Measurements from ENCODE around the gene ABTB1. TPM values are rescaled to one million over a fixed set of nuclear protein-coding genes. Genes with fewer than 3 reads are reported as not detected.

The ABTB1 gene
- total and polyA plus RNA-seq, 2 donors (not counting 1 experiment from before 2014, with no cell fraction given), result 11.8 to 15.5 TPM

- Histone ChIP-seq H3K27me3 (ENCODE audit: control insufficient read depth, insufficient read depth, low read length) (no peaks in the 10 kb centered on the region), H3K27ac (ENCODE audit: insufficient read depth, low read length) (no peak overlapping the region), H2AFZ (ENCODE audit: low read length) (no peak overlapping the region)
Observed at GRCh38 chr3:127692501-127693335, 20.0 kb downstream of the ABTB1 start.

DNA sequence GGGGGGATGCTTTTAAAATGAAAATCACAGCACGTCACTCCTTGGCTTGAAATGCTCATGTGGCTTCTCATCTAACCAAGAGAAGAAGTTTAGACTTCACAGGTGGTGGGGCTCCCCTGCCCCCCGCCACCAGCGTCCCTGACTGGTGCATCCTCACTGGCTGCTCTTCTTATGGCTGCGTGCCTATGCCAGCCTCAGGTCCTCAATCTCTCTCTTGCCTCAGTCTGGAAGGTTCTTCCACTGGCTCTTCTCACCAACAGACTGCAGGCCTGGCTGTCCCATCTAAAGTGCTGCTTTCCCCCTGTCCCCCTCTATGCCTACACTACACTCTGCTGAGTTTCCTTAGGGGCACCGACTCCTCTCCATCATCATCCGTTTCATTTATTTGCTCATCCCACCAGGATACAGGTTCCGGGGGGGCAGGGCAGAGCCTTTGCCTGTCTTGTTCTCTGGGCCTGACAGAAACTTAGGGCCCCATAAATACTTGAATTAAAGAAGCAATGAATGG is 20.6 kb downstream of the ABTB1 start:
- peaks cover 12% of the 10 kb centered on the region for H3K36me3 ChIP-seq (ENCODE audit: control insufficient read depth, insufficient read depth, low read length)
- no peaks in the 10 kb centered on the region for H3K27me3 ChIP-seq (ENCODE audit: control insufficient read depth, insufficient read depth, low read length)
- DNase-seq (ENCODE audit: low read depth in 2 of 2), result no peak
- H3K79me2 ChIP-seq (ENCODE audit: control insufficient read depth, insufficient read depth, low read length), result no peaks in the 10 kb centered on the region
- H3K4me3 ChIP-seq (replicated peaks in 1 of 4; ENCODE audit: control extremely low read depth in 1 of 4, insufficient read depth in 1 of 4, low read depth in 3 of 4, low read length in 4 of 4), result no peak overlapping the region
- TF ChIP-seq CTCF (conservative IDR thresholded peaks at IDR 0.05 in 1 of 2, IDR thresholded peaks at IDR 0.05 in 1 of 2; ENCODE audit: low read depth in 1 of 2, low read length in 2 of 2) (no peak), EZH2 (IDR thresholded peaks at IDR 0.05; ENCODE audit: low read length, missing control alignments) (no peak)
- H3K4me1 ChIP-seq (ENCODE audit: control insufficient read depth, extremely low read depth, insufficient read depth, low read length), result peaks cover 43% of the 10 kb centered on the region
- no peaks in the 10 kb centered on the region for H3K9me3 ChIP-seq (ENCODE audit: control insufficient read depth, insufficient read depth, low read depth, low read length)
- no peaks in the 10 kb centered on the region for H4K20me1 ChIP-seq (ENCODE audit: control insufficient read depth, extremely low read depth, insufficient read depth, low read length)
- H3K27ac ChIP-seq (ENCODE audit: insufficient read depth, low read length), result no peak overlapping the region
- H3K9ac ChIP-seq (ENCODE audit: insufficient read depth, low read length), result no peak overlapping the region
- H3K4me2 ChIP-seq (ENCODE audit: extremely low read depth, insufficient read depth, low read length), result no peak overlapping the region
- H2AFZ ChIP-seq (ENCODE audit: low read length), result no peak overlapping the region

More at GRCh38 chr3:127692501-127693335, 20.0 kb downstream of the ABTB1 start:
- no peak for TF ChIP-seq CTCF (conservative IDR thresholded peaks at IDR 0.05 in 1 of 2, IDR thresholded peaks at IDR 0.05 in 1 of 2; ENCODE audit: low read depth in 1 of 2, low read length in 2 of 2)
- TF ChIP-seq EZH2 (IDR thresholded peaks at IDR 0.05; ENCODE audit: low read length, missing control alignments), result no peak
- no peaks in the 10 kb centered on the region for H4K20me1 ChIP-seq (ENCODE audit: control insufficient read depth, extremely low read depth, insufficient read depth, low read length)
- no peaks in the 10 kb centered on the region for H3K79me2 ChIP-seq (ENCODE audit: control insufficient read depth, insufficient read depth, low read length)
- H3K36me3 ChIP-seq (ENCODE audit: control insufficient read depth, insufficient read depth, low read length), result peaks cover 12% of the 10 kb centered on the region
- H3K9ac ChIP-seq (ENCODE audit: insufficient read depth, low read length), result no peak overlapping the region
- peaks cover 39% of the 10 kb centered on the region for H3K4me1 ChIP-seq (ENCODE audit: control insufficient read depth, extremely low read depth, insufficient read depth, low read length)
- DNase-seq (ENCODE audit: low read depth in 2 of 2), result no peak
- no peaks in the 10 kb centered on the region for H3K9me3 ChIP-seq (ENCODE audit: control insufficient read depth, insufficient read depth, low read depth, low read length)
- H3K4me2 ChIP-seq (ENCODE audit: extremely low read depth, insufficient read depth, low read length), result no peak overlapping the region
- no peak overlapping the region for H3K4me3 ChIP-seq (replicated peaks in 1 of 4; ENCODE audit: control extremely low read depth in 1 of 4, insufficient read depth in 1 of 4, low read depth in 3 of 4, low read length in 4 of 4)

DNA sequence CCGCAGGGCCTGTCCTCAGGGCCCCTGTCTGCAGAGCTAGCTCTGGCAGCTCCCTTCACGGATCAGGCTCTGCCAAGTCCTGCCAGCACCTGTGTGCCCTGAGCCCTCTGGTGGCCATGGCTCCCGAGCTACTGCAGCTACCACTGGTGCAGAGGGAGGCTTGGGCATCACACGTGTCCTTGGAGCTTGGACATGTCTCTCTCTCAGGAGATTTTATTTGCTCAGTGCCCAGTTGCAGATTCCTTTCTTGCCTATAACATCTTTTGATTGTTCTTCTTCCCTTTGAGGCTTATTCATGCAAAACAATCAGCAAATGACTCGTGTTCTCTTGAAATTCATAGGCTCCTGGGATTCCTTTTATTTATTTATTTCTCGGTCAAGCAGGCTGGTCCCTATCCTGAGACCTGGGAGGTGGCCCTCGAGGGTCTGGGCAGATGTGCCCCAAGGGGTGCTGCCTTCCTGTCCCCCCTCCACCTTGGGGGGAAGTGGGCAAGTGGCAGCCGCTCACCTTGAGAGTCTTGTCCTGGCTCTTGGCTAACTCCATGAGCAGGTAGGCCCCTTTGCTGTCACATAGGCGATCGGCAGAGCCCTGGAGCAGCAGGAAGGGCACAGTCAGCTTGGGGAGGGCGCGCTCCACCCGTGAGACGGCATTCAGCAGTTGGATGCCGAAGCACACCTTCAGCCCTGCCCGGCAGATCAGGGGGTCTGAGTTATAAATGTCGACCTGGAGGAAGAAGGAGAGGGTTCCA is 21.9 kb downstream of the ABTB1 start:
- Histone ChIP-seq H3K4me2 (ENCODE audit: extremely low read depth, insufficient read depth, low read length) (no peak overlapping the region), H3K79me2 (ENCODE audit: control insufficient read depth, insufficient read depth, low read length) (no peaks in the 10 kb centered on the region), H3K4me3 (replicated peaks in 1 of 4; ENCODE audit: control extremely low read depth in 1 of 4, insufficient read depth in 1 of 4, low read depth in 3 of 4, low read length in 4 of 4) (no peak overlapping the region), H3K27me3 (ENCODE audit: control insufficient read depth, insufficient read depth, low read length) (no peaks in the 10 kb centered on the region), H2AFZ (ENCODE audit: low read length) (no peak overlapping the region), H3K36me3 (ENCODE audit: control insufficient read depth, insufficient read depth, low read length) (peaks cover 12% of the 10 kb centered on the region), H3K9ac (ENCODE audit: insufficient read depth, low read length) (no peak overlapping the region), H3K4me1 (ENCODE audit: control insufficient read depth, extremely low read depth, insufficient read depth, low read length) (peaks cover 42% of the 10 kb centered on the region), H3K9me3 (ENCODE audit: control insufficient read depth, insufficient read depth, low read depth, low read length) (no peaks in the 10 kb centered on the region), H3K27ac (ENCODE audit: insufficient read depth, low read length) (no peak overlapping the region), H4K20me1 (ENCODE audit: control insufficient read depth, extremely low read depth, insufficient read depth, low read length) (no peaks in the 10 kb centered on the region)
- TF ChIP-seq EZH2 (IDR thresholded peaks at IDR 0.05; ENCODE audit: low read length, missing control alignments), result no peak
- TF ChIP-seq CTCF (conservative IDR thresholded peaks at IDR 0.05 in 1 of 2, IDR thresholded peaks at IDR 0.05 in 1 of 2; ENCODE audit: low read depth in 1 of 2, low read length in 2 of 2), result peak; percentile 6 to 22
- DNase-seq (ENCODE audit: low read depth in 2 of 2), result peak in 1 of 2 donors; percentile 11

All from fibroblast of lung (primary cell).